ENCODE results near the gene PBRM1.

DNA sequence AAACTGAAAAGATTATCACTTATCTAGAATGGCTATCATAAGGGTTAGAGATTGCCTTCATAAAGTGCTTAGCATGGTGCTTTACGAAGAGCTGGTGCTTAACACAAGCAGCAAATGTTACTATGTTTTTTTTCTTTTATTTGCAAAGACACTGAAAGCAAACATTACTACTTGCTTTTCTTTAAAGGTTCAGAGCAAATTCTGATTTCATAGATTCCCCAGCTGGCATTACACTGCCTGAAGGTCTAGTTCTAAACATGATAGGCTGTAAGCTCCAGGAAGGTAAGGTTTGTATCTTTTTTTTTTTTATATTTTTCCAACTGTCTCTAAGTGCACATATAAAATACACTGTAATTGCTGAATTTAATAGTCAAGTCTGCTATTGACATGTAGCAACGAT is 77.4 kb downstream of the PBRM1 start:
- TF ChIP-seq EP300 (IDR thresholded peaks at IDR 0.05) (no peak), POLR2A (IDR thresholded peaks at IDR 0.05) (no peak)
- TF ChIP-seq, protein P1, sequence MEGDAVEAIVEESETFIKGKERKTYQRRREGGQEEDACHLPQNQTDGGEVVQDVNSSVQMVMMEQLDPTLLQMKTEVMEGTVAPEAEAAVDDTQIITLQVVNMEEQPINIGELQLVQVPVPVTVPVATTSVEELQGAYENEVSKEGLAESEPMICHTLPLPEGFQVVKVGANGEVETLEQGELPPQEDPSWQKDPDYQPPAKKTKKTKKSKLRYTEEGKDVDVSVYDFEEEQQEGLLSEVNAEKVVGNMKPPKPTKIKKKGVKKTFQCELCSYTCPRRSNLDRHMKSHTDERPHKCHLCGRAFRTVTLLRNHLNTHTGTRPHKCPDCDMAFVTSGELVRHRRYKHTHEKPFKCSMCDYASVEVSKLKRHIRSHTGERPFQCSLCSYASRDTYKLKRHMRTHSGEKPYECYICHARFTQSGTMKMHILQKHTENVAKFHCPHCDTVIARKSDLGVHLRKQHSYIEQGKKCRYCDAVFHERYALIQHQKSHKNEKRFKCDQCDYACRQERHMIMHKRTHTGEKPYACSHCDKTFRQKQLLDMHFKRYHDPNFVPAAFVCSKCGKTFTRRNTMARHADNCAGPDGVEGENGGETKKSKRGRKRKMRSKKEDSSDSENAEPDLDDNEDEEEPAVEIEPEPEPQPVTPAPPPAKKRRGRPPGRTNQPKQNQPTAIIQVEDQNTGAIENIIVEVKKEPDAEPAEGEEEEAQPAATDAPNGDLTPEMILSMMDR (IDR thresholded peaks at IDR 0.05): no peak
